ENCODE data around the gene HSPBAP1.
"Not testable (repeated sequence)": the region's sequence is repeated elsewhere in the genome, so short reads cannot be mapped to it uniquely, and the experiment has no call there.

The HSPBAP1 gene

GRCh38 chr3:122742234-122742633 lies 51.4 kb downstream of the HSPBAP1 start:
- FAIRE-seq (no peak), DNase-seq (ENCODE audit: low spot score) (no peak)

- no peak for FAIRE-seq
- no peak for DNase-seq (ENCODE audit: low spot score)
Observed at GRCh38 chr3:122739172-122739571, 54.5 kb downstream of the HSPBAP1 start.

- not testable (repeated sequence) for FAIRE-seq
Observed at GRCh38 chr3:122732682-122733525, 60.7 kb downstream of the HSPBAP1 start.

GRCh38 chr3:122730240-122730639 lies 63.4 kb downstream of the HSPBAP1 start:
- FAIRE-seq, result no peak
- DNase-seq (ENCODE audit: low spot score), result no peak

More at GRCh38 chr3:122732682-122733525, 60.7 kb downstream of the HSPBAP1 start:
- not testable (repeated sequence) for DNase-seq (ENCODE audit: low spot score)

GRCh38 chr3:122728756-122729514 lies 64.7 kb downstream of the HSPBAP1 start:
- no peak for DNase-seq (ENCODE audit: low spot score)
- FAIRE-seq, result no peak

GRCh38 chr3:122728186-122728585 lies 65.4 kb downstream of the HSPBAP1 start:
- no peak for FAIRE-seq

GRCh38 chr3:122727766-122728165 lies 65.9 kb downstream of the HSPBAP1 start:
- DNase-seq (ENCODE audit: low spot score), result no peak
- FAIRE-seq, result no peak

More at GRCh38 chr3:122728186-122728585, 65.4 kb downstream of the HSPBAP1 start:
- no peak for DNase-seq (ENCODE audit: low spot score)

- DNase-seq (ENCODE audit: low spot score) (no peak), FAIRE-seq (no peak)
Observed at GRCh38 chr3:122727294-122727693, 66.3 kb downstream of the HSPBAP1 start.

- DNase-seq (ENCODE audit: low spot score) (no peak), FAIRE-seq (no peak)
Observed at GRCh38 chr3:122725106-122725505, 68.5 kb downstream of the HSPBAP1 start.

- no peak for DNase-seq (ENCODE audit: low spot score)
- no peak for FAIRE-seq
Observed at GRCh38 chr3:122719273-122719921, 74.2 kb downstream of the HSPBAP1 start.

GRCh38 chr3:122716667-122717066 lies 77.0 kb downstream of the HSPBAP1 start:
- FAIRE-seq (no peak), DNase-seq (ENCODE audit: low spot score) (no peak)

- DNase-seq (ENCODE audit: low spot score) (no peak), FAIRE-seq (no peak)
Observed at GRCh38 chr3:122714273-122714672, 79.4 kb downstream of the HSPBAP1 start.

- not testable (repeated sequence) for FAIRE-seq; DNase-seq (ENCODE audit: low spot score)
Observed at GRCh38 chr3:122710616-122711251, 82.9 kb downstream of the HSPBAP1 start.

GRCh38 chr3:122705379-122705778 lies 88.3 kb downstream of the HSPBAP1 start:
- DNase-seq (ENCODE audit: low spot score) (no peak), FAIRE-seq (no peak)

GRCh38 chr3:122700193-122700592 lies 93.4 kb downstream of the HSPBAP1 start:
- FAIRE-seq, result no peak
- DNase-seq (ENCODE audit: low spot score), result no peak

GRCh38 chr3:122697952-122698620 lies 95.5 kb downstream of the HSPBAP1 start:
- FAIRE-seq, result no peak

GRCh38 chr3:122695927-122696561 lies 97.6 kb downstream of the HSPBAP1 start:
- FAIRE-seq (no peak), DNase-seq (ENCODE audit: low spot score) (no peak)

More at GRCh38 chr3:122697952-122698620, 95.5 kb downstream of the HSPBAP1 start:
- DNase-seq (ENCODE audit: low spot score), result no peak

- FAIRE-seq (no peak), DNase-seq (ENCODE audit: low spot score) (no peak)
Observed at GRCh38 chr3:122694966-122695365, 98.7 kb downstream of the HSPBAP1 start.

- no peak for FAIRE-seq
- no peak for DNase-seq (ENCODE audit: low spot score)
Observed at GRCh38 chr3:122692674-122693073, 101.0 kb downstream of the HSPBAP1 start.

GRCh38 chr3:122691195-122691594 lies 102.4 kb downstream of the HSPBAP1 start:
- FAIRE-seq (no peak), DNase-seq (ENCODE audit: low spot score) (no peak)

Data from urothelium cell line (cell line).